GM12873 (cell line): Measurements from ENCODE around the gene ROBO2.

Experiments
- CTCF ChIP-seq: IDR thresholded peaks from 2 replicates; pipeline ENCODE4 v1.5.1; 2012; ENCODE audit warnings: low read depth, mild to moderate bottlenecking, moderate library complexity, low read length, control low read depth; ENCODE audit not compliant: insufficient read depth; ENCODE audit errors: missing control alignments

The ROBO2 gene

GRCh38 chr3:77394046-77394445, 354.1 kb downstream of the ROBO2 start:
- no peak for TF ChIP-seq CTCF

DNA sequence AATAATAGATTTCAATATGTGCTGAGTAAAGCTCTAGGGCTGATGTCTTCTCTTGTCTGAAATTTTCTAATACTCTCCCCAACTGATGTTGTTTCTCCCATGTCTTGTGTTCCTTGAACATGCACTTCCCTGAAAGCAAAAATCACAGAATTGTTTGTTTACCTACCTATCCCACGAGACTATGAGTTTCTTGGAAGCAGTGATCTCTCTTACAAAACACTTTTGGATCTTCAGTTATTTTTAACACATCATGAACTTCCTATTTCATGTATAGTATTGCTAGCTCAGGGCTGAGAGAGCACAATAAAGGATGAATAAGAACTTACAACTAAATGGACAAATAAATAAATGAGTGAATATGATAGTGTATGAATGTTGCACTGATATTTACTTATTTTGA, 365.0 kb downstream of the ROBO2 start:
- no peak for TF ChIP-seq CTCF

- TF ChIP-seq CTCF = no peak
These were observed 367.5 kb downstream of the ROBO2 start for GRCh38 chr3:77407441-77407840.

DNA sequence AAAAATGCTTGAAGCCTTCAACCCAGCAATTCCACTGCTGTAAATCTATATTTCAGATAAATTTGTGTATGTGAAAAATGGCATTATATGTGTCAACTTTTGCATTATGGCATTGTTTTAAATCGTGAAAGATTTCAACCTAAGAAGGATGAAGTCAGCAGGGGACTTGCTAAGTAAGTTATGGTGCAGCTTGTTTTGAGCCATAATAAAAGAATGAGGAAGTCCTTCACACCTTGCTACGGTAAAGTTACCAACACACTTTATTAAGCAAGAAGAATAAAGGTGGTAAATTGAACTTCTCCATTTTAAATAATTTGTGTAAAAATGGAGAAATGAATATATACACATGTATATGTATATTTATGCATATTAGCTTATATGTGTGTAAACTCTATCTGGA, 371.4 kb downstream of the ROBO2 start:
- no peak for TF ChIP-seq CTCF

- TF ChIP-seq CTCF = no peak
These were observed 372.1 kb downstream of the ROBO2 start for GRCh38 chr3:77412021-77412438.

DNA sequence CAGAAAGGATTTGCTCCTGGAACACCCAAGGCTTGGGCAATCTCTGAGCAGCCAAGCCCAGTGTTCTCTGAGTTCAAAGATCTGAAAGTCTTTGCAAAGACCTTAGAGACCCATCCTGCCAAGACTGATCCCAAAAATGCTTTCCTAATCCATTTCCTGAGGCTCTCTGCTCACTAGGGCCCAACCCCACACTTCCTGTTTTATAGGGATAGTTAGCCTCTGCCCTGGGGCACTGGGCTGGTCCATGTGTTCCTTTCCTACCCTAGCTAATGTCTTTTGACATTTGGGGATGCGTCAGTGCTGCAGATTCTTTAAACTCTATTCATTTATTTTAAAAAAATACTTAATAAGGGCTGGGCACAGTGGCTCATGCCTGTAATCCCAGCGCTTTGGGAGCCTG, 372.7 kb downstream of the ROBO2 start:
- no peak for TF ChIP-seq CTCF

GRCh38 chr3:77414881-77415280, 375.0 kb downstream of the ROBO2 start:
- TF ChIP-seq CTCF = no peak
